Ramos (cell line): ENCODE data around the gene CHTF8.

Experiments
- in situ Hi-C: fragments of 300-500 bp; cut with MboI; formaldehyde crosslinking; loops from one replicate; pipeline ENCODE4 v1.14.3; 2022; ENCODE audit warnings: low sequenced_read_pairs; ENCODE audit not compliant: unreplicated experiment

The CHTF8 gene

GRCh38 chr16:69114976-69115355 is 17.4 kb downstream of the CHTF8 start:
- in situ Hi-C loops = no loop called here

DNA sequence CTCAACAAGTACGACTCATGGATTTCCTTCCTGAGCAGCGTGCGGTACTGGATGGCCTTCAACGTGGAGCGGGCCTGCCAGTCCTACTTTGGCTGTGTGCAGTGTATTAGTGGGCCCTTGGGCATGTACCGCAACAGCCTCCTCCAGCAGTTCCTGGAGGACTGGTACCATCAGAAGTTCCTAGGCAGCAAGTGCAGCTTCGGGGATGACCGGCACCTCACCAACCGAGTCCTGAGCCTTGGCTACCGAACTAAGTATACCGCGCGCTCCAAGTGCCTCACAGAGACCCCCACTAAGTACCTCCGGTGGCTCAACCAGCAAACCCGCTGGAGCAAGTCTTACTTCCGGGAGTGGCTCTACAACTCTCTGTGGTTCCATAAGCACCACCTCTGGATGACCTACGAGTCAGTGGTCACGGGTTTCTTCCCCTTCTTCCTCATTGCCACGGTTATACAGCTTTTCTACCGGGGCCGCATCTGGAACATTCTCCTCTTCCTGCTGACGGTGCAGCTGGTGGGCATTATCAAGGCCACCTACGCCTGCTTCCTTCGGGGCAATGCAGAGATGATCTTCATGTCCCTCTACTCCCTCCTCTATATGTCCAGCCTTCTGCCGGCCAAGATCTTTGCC is 17.9 kb downstream of the CHTF8 start:
- in situ Hi-C loops = no loop called here

- in situ Hi-C loops = no loop called here
Measured at GRCh38 chr16:69113216-69113615, 19.2 kb downstream of the CHTF8 start.

- in situ Hi-C loops = no loop called here
Measured at GRCh38 chr16:69112285-69113129, 19.9 kb downstream of the CHTF8 start.

GRCh38 chr16:69111876-69112230 is 20.5 kb downstream of the CHTF8 start:
- in situ Hi-C loops = no loop called here

- in situ Hi-C loops = no loop called here
Measured at GRCh38 chr16:69111216-69111875, 21.0 kb downstream of the CHTF8 start.

- in situ Hi-C loops = no loop called here
Measured at GRCh38 chr16:69110406-69110805, 22.0 kb downstream of the CHTF8 start.

- in situ Hi-C loops = loop anchor here (10.0 kb wide), 1 partner anchor 585 kb away; no protein-coding TSS in a partner anchor
Measured at GRCh38 chr16:69109486-69110270, 22.7 kb downstream of the CHTF8 start.

- in situ Hi-C loops = loop anchor here (10.0 kb wide), 1 partner anchor 584 kb away; no protein-coding TSS in a partner anchor
Measured at GRCh38 chr16:69108905-69109252, 23.5 kb downstream of the CHTF8 start.

DNA sequence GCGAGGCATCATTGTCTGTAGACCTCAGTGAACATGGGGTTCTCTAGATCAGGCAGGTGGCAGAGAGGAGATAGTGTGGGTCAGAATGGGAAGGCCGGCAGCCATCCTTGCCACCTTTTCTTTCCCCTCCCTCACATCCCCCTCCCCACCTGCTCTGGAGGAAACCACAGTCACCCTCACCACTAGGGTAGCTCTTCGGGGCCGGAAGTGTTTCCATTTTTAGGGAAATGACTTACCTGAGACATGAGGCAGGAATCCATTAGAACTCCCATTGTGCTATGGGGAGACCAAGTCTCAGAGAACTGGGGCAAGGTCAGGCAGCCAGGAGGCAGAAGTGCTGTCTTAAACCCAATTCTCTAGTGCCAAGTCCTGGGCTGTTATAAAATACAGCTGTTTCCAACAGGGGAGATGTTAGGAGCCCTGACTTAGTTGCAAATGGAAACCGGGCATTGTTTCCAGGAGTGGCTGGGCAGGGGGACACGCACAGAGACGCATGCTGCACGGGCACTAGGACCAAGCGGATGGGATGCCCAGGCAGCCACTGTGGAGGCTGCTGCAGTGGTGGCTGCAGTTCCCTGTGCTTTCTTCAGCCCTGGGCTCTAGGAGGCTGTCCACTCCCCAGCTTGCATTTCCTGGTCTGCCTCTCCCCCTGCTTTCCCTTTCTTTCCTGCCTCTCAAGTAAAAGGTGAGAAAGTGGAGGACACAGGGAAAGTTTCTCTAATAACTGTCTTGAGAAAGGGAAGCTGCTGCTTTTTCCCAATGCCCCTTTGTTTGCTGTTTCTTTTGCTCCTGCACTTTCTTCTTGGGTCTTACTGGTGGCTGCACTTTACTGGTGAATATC is 24.1 kb downstream of the CHTF8 start:
- in situ Hi-C loops = loop anchor here (10.0 kb wide), 1 partner anchor 583 kb away; no protein-coding TSS in a partner anchor

GRCh38 chr16:69107316-69107962 is 24.9 kb downstream of the CHTF8 start:
- in situ Hi-C loops = loop anchor here (10.0 kb wide), 1 partner anchor 583 kb away; no protein-coding TSS in a partner anchor

GRCh38 chr16:69106491-69107315 is 25.7 kb downstream of the CHTF8 start:
- in situ Hi-C loops = loop anchor here (10.0 kb wide), 1 partner anchor 582 kb away; no protein-coding TSS in a partner anchor

DNA sequence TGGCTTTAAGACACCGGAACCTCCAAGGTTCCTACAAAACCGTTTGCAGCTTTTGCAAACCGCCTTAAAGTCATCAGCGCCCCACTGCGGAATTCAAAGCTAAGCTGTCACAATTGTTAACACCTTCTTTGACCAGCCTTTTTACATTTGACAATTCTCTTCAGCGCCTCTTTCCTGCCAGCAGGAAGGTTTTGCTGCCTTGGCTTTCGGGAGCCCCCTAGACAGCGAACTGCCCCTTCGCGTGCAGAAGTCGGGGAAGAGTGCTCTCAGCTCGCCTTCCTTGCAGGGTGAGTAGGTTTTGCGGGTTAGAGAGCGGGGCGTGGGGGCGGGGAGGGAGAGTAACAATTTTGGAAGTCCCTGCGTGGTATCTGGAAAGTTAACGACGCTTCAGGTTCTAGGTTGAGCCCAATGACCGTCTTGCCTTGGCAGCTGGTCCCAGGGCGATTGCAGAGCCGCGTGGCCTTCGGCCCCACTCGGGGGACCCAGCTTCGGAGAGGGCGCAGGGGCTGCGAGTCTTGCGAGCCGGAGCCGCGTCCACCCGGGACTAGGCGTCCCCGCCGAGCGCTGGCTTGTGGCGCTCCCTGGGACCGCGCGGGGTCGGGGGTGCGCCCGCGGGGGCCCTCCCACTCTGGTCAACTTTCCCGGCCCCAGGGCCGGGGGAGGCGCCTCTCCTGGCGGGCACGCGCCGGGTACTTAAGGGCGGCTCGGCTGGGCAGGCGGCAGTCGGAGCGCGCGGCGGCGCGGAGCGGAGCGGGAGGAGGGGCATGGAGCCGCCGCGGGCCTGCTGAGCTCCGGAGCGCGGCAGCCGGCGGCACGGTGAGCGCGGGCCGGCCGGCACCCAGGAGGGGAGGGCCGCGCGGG is 26.7 kb downstream of the CHTF8 start, which contains the start of gene HAS3:
Gene HAS3, plus strand, starts transcription at position 153 of the 861 bp plus-strand sequence. CDS start 3,743 bp downstream, outside the sequence.
- in situ Hi-C loops = loop anchor here (10.0 kb wide), 1 partner anchor 581 kb away; no protein-coding TSS in a partner anchor

- in situ Hi-C loops = loop anchor here (10.0 kb wide), 1 partner anchor 575 kb away; no protein-coding TSS in a partner anchor
Measured at GRCh38 chr16:69100071-69100691, 32.2 kb downstream of the CHTF8 start.

DNA sequence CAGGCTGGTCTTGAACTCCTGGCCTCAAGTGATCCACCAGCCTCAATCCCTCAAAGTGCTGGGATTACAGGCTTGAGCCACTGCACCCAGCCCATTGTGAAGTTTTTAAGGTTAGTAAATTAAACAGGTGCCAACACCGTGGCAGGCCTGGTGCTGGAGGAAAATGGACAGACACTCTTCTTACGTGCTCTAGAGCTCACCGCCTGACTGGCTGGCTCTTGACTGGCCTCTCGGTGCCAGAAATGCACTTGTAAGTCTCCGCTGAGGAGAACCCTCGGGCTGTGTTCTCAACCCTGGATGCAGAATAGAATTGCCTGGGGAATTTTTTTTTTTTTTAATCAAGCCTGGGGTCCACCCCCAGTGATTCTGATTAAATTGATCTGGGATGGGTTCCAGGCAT is 37.2 kb downstream of the CHTF8 start:
- in situ Hi-C loops = no loop called here

GRCh38 chr16:69094501-69094900 is 37.9 kb downstream of the CHTF8 start:
- in situ Hi-C loops = no loop called here
